Heart right ventricle (tissue), 16 donors: ENCODE measurements around the gene ZC4H2. TPM values are rescaled to one million over a fixed set of nuclear protein-coding genes. Genes with fewer than 3 reads are reported as not detected.
A peak's percentile ranks its signal among the peaks of the same experiment; 100 is the strongest.
"Not testable (repeated sequence)": the region's sequence is repeated elsewhere in the genome, so short reads cannot be mapped to it uniquely, and the experiment has no call there.

Source experiments
- ATAC-seq, 8 donors: fragments of 200-7000 bp; cut with Tn5 transposase; one replicate each; pipeline ENCODE4 v1.9.1; 2020; ENCODE audit warnings: mild to moderate bottlenecking in 8 of 8, moderate library complexity in 8 of 8, moderate number of reproducible peaks in 1 of 8
- DNase-seq, 2 donors: peaks; one replicate each; pipeline ENCODE4 v3.0.0-alpha.2; 2020
- H3K27ac ChIP-seq, 10 donors: fragments of 200-600 bp; sonication (generic) in 2 of 10; one replicate each; pipeline versions ENCODE4 v1.5.0 to v1.8.0; 2020 to 2022; ENCODE audit warnings: mild to moderate bottlenecking in 3 of 10
- H3K27me3 ChIP-seq, 7 donors: fragments of 200-600 bp; one replicate each; pipeline ENCODE4 v1.8.0; 2021 to 2022; ENCODE audit warnings: mild to moderate bottlenecking in 2 of 7
- H3K36me3 ChIP-seq, 9 donors: fragments of 200-600 bp; sonication (generic) in 1 of 9; one replicate each; pipeline versions ENCODE4 v1.5.0 to v1.8.0; 2020 to 2022; ENCODE audit warnings: mild to moderate bottlenecking in 2 of 9
- H3K4me1 ChIP-seq, 9 donors: fragments of 200-600 bp; sonication (generic) in 1 of 9; one replicate each; pipeline versions ENCODE4 v1.5.0 to v1.8.0; 2020 to 2022; ENCODE audit warnings: mild to moderate bottlenecking in 4 of 9
- H3K4me3 ChIP-seq, 10 donors: fragments of 200-600 bp; sonication (generic) in 2 of 10; one replicate each; pipeline versions ENCODE4 v1.5.0 to v1.8.0; 2020 to 2022; ENCODE audit warnings: mild to moderate bottlenecking in 7 of 10, moderate library complexity in 2 of 10
- H3K9me3 ChIP-seq, 11 donors: fragments of 200-600 bp in 10 of 11; sonication (generic) in 2 of 11; one replicate each; pipeline versions ENCODE4 v1.5.0 to v1.8.0; 2013 to 2022; ENCODE audit warnings: mild to moderate bottlenecking in 2 of 11, control low read depth in 1 of 11, moderate library complexity in 1 of 11
- WGBS, 2 donors: extraction: QIAGEN DNeasy Blood & Tissue Kit; methylation state at CpG; one replicate each; pipeline ENCODE4 v1.1.7; 2013; ENCODE audit warnings: inconsistent platforms in 1 of 2; 5-methylcytosine and 5-hydroxymethylcytosine counted together
- intact Hi-C, 10 donors: fragments of 100-400 bp; cut with DNase I; formaldehyde crosslinking; loops; one replicate each; pipeline versions ENCODE4 v1.11.1 to v1.14.2; 2022
- long read RNA-seq, 3 donors: library from polyadenylated mRNA; unstranded; transcript quantifications; one replicate each; pipeline ENCODE4 v2.0.0, GENCODE V29; 2020 to 2021
- polyA plus RNA-seq, 2 donors: library from polyadenylated mRNA; stranded (reverse); fragments of 200-250 nt; gene quantifications; one replicate each; pipeline ENCODE4 v1.2.3, GENCODE V29; 2013
- total RNA-seq, 10 donors: library from RNA; stranded (reverse); fragmentation: NEBNext Ultra II Directional in 3 of 10; extraction: Animal tissue kit (Norgen Biotek cat#: 25700) in 3 of 10; gene quantifications; one replicate each; pipeline versions ENCODE4 v1.2.1 to v1.2.4, GENCODE V29; 2021 to 2023
- TF ChIP-seq, protein P1 (sequence below), 9 donors: fragments of 200-600 bp; sonication (generic) in 2 of 9; IDR thresholded peaks; one replicate each; pipeline versions ENCODE4 v1.5.0 to v1.8.0; 2021 to 2022; ENCODE audit warnings: antibody characterized with exemption in 9 of 9, mild to moderate bottlenecking in 5 of 9, moderate library complexity in 1 of 9
- donor health status: Arrhythmogenic right ventricular cardiomyopathy.
- donor health status: ischemic (EF 13 %, LVEDD 7.1; RV severe dilation, severe dysfunction).
- donor health status: healthy with polysubstance abuse.
- donor health status: DM: no; HTN: yes; CAD: no.
- donor health status: DM: no; HTN: no; CAD: no.
- donor health status: ischemic (EF 25% LVEDD 6.9; RV normal size, moderate dysfunction).
- donor health status: ischemic (EF 25% LVEDD 5.7; RV mildly dilated, moderate dysfunction).
- donor health status: healthy.
- donor health status: DM: yes; HTN: yes; CAD: no.
- donor health status: Ischemic cardiomyopathy.
- donor health status: ischemic (EF 35%, LVEDD 5.7; RV mildly dilated, moderate dysfunction).
- donor health status: nonischemic (EF 11% LVEDD 7.7; RV severe dilation, severe dysfunction).
- donor health status: DM: yes; HTN: yes; CAD: no.
- donor health status: PGD.
- donor health status: ischemic (EF 29% LVEDD 5.4; RV normal size, mild dysfunction).
- donor health status: nonischemic (EF 23%, LVEDD 6.1; RV moderate dilation, normal function).

The ZC4H2 gene, protein sequence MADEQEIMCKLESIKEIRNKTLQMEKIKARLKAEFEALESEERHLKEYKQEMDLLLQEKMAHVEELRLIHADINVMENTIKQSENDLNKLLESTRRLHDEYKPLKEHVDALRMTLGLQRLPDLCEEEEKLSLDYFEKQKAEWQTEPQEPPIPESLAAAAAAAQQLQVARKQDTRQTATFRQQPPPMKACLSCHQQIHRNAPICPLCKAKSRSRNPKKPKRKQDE
- 1 to 10 TPM; 1.3 to 7.4 (median 4.2) TPM for total RNA-seq
- 1 to 10 TPM; 1.5 to 4.3 TPM for polyA plus RNA-seq
- long read RNA-seq, donor 1, partial matches to known transcripts: 0 of 1 reads
- long read RNA-seq, donor 1, other reads (novel, unspliced or antisense): 0 of 1 reads
- long read RNA-seq, donor 2: 0 reads
- long read RNA-seq, donor 3, partial matches to known transcripts: 0 of 3 reads
- long read RNA-seq, donor 3, other reads (novel, unspliced or antisense): 0 of 3 reads

DNA sequence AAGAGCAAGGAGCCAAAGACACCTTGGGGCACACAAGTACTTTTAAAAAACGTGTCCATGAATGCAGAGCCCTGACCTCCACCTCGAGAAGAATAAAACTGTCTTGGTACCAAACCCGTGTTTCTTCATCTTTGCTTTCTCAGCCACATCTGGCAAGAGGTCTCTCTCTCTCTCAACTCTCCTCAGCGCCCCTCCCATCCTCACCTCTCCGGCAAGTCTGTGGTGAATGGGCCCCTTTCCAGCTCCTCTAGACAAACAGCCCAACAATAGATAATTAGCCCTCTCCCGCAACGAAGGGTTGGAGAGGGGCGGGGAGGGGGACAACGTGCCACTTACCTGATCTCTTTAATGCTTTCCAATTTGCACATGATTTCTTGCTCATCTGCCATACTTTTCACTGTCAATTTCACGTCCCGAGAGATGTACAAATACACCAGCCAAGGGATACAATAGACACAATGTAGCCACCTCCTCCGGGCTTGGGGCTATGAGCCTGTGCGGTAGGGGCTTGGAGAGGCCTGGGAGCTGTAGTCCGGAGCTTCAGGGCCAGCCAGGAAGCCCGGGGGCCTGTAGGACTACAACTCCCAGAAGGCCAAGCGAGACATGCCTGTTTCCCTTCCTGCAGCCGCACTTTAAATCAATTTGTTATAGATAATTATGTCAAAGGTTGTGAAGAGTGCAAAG lies at the start of gene ZC4H2:
Gene ZC4H2, minus strand, starts transcription at position 462 of the 684 bp plus-strand sequence. Its CDS starts 73 bp downstream, at position 389.
- DNase-seq (peak; percentile 57 to 72), ATAC-seq (peak; percentile 97 to 100 (median 99))
- peaks cover 0 to 22% (median 0%) of the 10 kb centered on the region in 7 donors for H3K27me3 ChIP-seq
- intact Hi-C loops: loop anchor here in 1 of 10 donors (10.0 kb wide), 1 partner anchor 59 kb away; the partner anchor contains the start of gene ZC3H12B
- peaks cover 0 to 5% (median 0%) of the 10 kb centered on the region in 9 donors for H3K4me1 ChIP-seq
- TF ChIP-seq, protein P1, sequence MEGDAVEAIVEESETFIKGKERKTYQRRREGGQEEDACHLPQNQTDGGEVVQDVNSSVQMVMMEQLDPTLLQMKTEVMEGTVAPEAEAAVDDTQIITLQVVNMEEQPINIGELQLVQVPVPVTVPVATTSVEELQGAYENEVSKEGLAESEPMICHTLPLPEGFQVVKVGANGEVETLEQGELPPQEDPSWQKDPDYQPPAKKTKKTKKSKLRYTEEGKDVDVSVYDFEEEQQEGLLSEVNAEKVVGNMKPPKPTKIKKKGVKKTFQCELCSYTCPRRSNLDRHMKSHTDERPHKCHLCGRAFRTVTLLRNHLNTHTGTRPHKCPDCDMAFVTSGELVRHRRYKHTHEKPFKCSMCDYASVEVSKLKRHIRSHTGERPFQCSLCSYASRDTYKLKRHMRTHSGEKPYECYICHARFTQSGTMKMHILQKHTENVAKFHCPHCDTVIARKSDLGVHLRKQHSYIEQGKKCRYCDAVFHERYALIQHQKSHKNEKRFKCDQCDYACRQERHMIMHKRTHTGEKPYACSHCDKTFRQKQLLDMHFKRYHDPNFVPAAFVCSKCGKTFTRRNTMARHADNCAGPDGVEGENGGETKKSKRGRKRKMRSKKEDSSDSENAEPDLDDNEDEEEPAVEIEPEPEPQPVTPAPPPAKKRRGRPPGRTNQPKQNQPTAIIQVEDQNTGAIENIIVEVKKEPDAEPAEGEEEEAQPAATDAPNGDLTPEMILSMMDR (IDR thresholded peaks at IDR 0.05): no peak
- WGBS, 2 donors: 0% methylated on average over 17 of the region's 17 CpGs
- H3K36me3 ChIP-seq: no peaks in the 10 kb centered on the region
- H3K4me3 ChIP-seq: peak within 1 kb of the TSS; percentile 46 to 69 (median 58)
- no peaks in the 10 kb centered on the region for H3K9me3 ChIP-seq
- peak within 1 kb of the TSS in 4 of 10 donors; percentile 4 to 39 (median 29) for H3K27ac ChIP-seq

DNA sequence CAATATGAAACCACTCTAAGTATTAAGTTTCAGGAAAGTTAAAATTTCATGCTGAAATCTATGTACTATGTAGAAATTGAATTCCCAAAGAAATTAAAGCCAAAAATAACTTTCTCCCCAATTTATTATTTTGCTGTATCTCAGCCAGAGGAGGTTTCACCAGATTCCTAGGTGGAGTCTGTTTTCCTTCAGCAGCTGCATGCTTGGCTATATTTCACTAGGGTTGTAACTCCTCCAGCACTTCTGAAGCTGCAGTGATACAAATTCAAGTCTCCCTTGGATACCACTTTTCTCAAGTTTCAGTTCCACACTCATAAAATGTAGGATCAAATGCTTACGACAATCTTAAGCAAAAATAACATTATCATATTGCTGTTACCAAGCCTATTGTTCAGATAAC lies 41.2 kb upstream of the ZC4H2 start:
- intact Hi-C loops: no loop called here
- no peak overlapping the region for H3K27ac ChIP-seq
- ATAC-seq: peak in 1 of 8 donors; percentile 44
- no peaks in the 10 kb centered on the region for H3K36me3 ChIP-seq
- DNase-seq: no peak
- 62 to 64% methylated on average over 1 of the region's 1 CpG for WGBS, 2 donors
- no peaks in the 10 kb centered on the region for H3K4me1 ChIP-seq
- TF ChIP-seq, protein P1 (IDR thresholded peaks at IDR 0.05): no peak
- H3K4me3 ChIP-seq: no peak overlapping the region
- H3K9me3 ChIP-seq: peaks cover 0 to 4% (median 0%) of the 10 kb centered on the region in 11 donors
- H3K27me3 ChIP-seq: peaks cover 0 to 9% (median 0%) of the 10 kb centered on the region in 7 donors

DNA sequence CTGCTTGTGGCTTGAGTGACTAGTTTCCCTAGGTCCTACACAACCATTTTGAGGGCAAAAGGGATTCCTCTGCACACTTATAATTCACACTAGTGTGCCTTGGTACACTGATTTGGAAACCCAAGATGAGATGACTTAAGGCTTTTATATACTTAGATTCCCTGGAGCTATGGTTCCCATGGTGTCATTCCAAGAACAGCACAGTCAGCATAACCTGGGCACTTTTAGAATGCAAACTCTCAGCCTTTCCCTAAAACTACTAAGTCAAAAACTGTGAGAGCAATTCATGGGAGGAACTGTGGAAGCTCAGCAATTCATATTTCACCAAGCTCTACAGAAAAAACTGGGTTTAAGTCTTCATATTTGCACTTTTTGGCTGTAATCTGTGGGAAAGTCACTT lies 38.0 kb upstream of the ZC4H2 start:
- Histone ChIP-seq H3K36me3 (no peaks in the 10 kb centered on the region), H3K27ac (no peak overlapping the region), H3K9me3 (no peaks in the 10 kb centered on the region), H3K4me3 (no peak overlapping the region), H3K27me3 (peaks cover 0 to 9% (median 0%) of the 10 kb centered on the region in 7 donors), H3K4me1 (no peaks in the 10 kb centered on the region)
- intact Hi-C loops: no loop called here
- no peak for DNase-seq
- ATAC-seq: no peak
- TF ChIP-seq, protein P1 (IDR thresholded peaks at IDR 0.05): no peak

DNA sequence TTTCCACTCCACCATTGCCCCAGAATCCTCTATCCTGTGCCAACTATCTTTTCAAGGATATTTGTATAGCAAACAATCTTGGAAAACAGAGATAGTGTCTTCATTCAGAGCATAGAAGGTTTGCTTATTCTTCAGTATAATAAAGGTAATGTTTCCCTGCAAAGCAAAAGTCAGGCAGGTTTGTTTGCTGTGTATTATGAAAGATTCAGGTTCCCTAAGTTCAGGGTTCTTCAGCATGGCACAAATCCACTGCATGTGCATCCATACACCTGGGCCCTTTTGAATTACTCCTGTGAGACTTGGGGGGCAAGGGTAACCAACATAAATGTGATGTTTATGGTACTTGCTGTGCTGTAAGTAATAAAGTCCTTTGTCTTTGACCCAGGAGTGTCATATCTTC lies 33.2 kb upstream of the ZC4H2 start:
- Histone ChIP-seq H3K36me3 (no peaks in the 10 kb centered on the region), H3K27me3 (no peaks in the 10 kb centered on the region), H3K27ac (no peak overlapping the region), H3K4me3 (no peak overlapping the region), H3K9me3 (peaks cover 0 to 9% (median 0%) of the 10 kb centered on the region in 11 donors), H3K4me1 (no peaks in the 10 kb centered on the region)
- no peak for ATAC-seq
- TF ChIP-seq, protein P1 (IDR thresholded peaks at IDR 0.05): no peak
- no peak for DNase-seq
- intact Hi-C loops: no loop called here

DNA sequence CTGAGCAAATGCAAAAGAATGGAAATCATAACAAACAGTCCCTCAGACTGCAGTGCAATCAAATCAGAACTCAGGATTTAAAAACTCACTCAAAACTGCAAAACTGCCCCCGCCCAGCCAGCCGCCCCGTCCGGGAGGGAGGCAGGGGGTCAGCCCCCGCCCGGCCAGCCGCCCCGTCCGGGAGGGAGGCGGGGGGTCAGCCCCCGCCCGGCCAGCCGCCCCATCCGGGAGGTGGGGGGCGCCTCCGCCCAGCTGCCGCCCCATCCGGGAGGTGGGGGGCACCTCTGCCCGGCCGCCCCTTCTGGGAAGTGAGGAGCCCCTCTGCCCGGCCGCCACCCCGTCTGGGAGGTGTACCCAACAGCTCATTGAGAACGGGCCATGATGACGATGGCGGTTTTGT lies 26.0 kb upstream of the ZC4H2 start:
- DNase-seq, H3K27ac ChIP-seq, H3K4me3 ChIP-seq, ATAC-seq, H3K36me3 ChIP-seq, H3K4me1 ChIP-seq, H3K27me3 ChIP-seq, intact Hi-C loops: not testable (repeated sequence)
- 88 to 93% methylated on average over 18 to 22 of the region's 26 CpGs for WGBS, 2 donors
- peaks cover 0 to 45% (median 0%) of the 10 kb centered on the region in 11 donors for H3K9me3 ChIP-seq
